Esophagus squamous epithelium (tissue), 5 donors: ENCODE data around the gene CCDC152. TPM values are rescaled to one million over a fixed set of nuclear protein-coding genes. Genes with fewer than 3 reads are reported as not detected.
A peak's percentile ranks its signal among the peaks of the same experiment; 100 is the strongest.

Source experiments
- DNase-seq: peaks from one replicate; lab custom pipeline; 2025; lab: John Stamatoyannopoulos, UW
- H3K27ac ChIP-seq, 4 donors: fragments of 200-600 bp; sonication (generic); one replicate each; pipeline ENCODE4 v1.5.1; 2016 to 2019; ENCODE audit warnings: mild to moderate bottlenecking in 1 of 4
- H3K27me3 ChIP-seq, 4 donors: fragments of 200-600 bp; sonication (generic); 1 replicate in 3 of 4; 2 replicates in 1 of 4; pipeline versions ENCODE4 v1.5.1 to v1.6.0; 2017 to 2021; ENCODE audit warnings: antibody characterized with exemption in 1 of 4
- H3K36me3 ChIP-seq, 3 donors: fragments of 200-600 bp; sonication (generic); one replicate each; pipeline ENCODE4 v1.5.1; 2016 to 2019
- H3K4me1 ChIP-seq, 3 donors: fragments of 200-600 bp; sonication (generic); one replicate each; pipeline ENCODE4 v1.5.1; 2017 to 2019
- H3K4me3 ChIP-seq, 4 donors: fragments of 200-600 bp; sonication (generic); 1 replicate in 3 of 4; 2 replicates in 1 of 4; pipeline ENCODE4 v1.5.1; 2016 to 2019; ENCODE audit warnings: mild to moderate bottlenecking in 2 of 4, moderate library complexity in 1 of 4
- H3K9me3 ChIP-seq, 3 donors: fragments of 200-600 bp; sonication (generic); one replicate each; pipeline ENCODE4 v1.5.1; 2016 to 2019
- CTCF ChIP-seq, 6 experiments: fragments of 450-650 bp in 4 of 6; fragments of 200-600 bp in 2 of 6; sonication (generic) in 2 of 6; IDR thresholded peaks; one replicate each; pipeline ENCODE4 v1.5.1; 2016 to 2019; ENCODE audit warnings: antibody characterized with exemption in 6 of 6, mild to moderate bottlenecking in 4 of 6, moderate library complexity in 4 of 6
- POLR2A ChIP-seq, 4 donors: fragments of 450-650 bp; IDR thresholded peaks; one replicate each; pipeline ENCODE4 v1.6.1; 2017; ENCODE audit warnings: antibody characterized with exemption in 4 of 4, mild to moderate bottlenecking in 4 of 4, moderate library complexity in 3 of 4
- WGBS, 2 donors: methylation state at CpG; one replicate each; pipeline ENCODE4 v1.1.5; 2018; 5-methylcytosine and 5-hydroxymethylcytosine counted together
- intact Hi-C: fragments of 100-400 bp; cut with DNase I; formaldehyde crosslinking; loops from one replicate; pipeline ENCODE4 v1.15.0; 2022
- total RNA-seq, 4 donors: library from RNA; depleted of rRNA; stranded (reverse); fragments of >200 nt; gene quantifications; one replicate each; pipeline ENCODE4 v1.1.0, GENCODE V29; 2016
- donor health status: DM: yes; HTN: yes; CAD: no.

CCDC152 gene
- total RNA-seq, 4 donors from 2014 or later = 0.08 to 0.44 (median 0.38) TPM

- Histone ChIP-seq H3K4me3 (no peak overlapping the region), H3K27ac (no peak overlapping the region), H3K9me3 (no peaks in the 10 kb centered on the region), H3K27me3 (no peaks in the 10 kb centered on the region), H3K4me1 (peaks cover 0 to 32% (median 15%) of the 10 kb centered on the region in 3 donors), H3K36me3 (no peaks in the 10 kb centered on the region)
- intact Hi-C loops = no loop called here
- WGBS, 2 donors = 69 to 87% methylated on average over 3 of the region's 3 CpGs
- no peak for DNase-seq
- TF ChIP-seq POLR2A (IDR thresholded peaks at IDR 0.05) (no peak), CTCF (IDR thresholded peaks at IDR 0.05) (no peak)
These were observed 81.0 kb downstream of the CCDC152 start for GRCh38 chr5:42837601-42838000.

GRCh38 chr5:42839196-42839595 lies 82.6 kb downstream of the CCDC152 start:
- no peaks in the 10 kb centered on the region for H3K9me3 ChIP-seq
- H3K4me1 ChIP-seq = peaks cover 0 to 27% (median 15%) of the 10 kb centered on the region in 3 donors
- WGBS, 2 donors = 71 to 86% methylated on average over 3 of the region's 3 CpGs
- no peaks in the 10 kb centered on the region for H3K36me3 ChIP-seq
- H3K4me3 ChIP-seq = no peak overlapping the region
- no peak overlapping the region for H3K27ac ChIP-seq
- TF ChIP-seq POLR2A (IDR thresholded peaks at IDR 0.05) = no peak
- no peak for TF ChIP-seq CTCF (IDR thresholded peaks at IDR 0.05)
- intact Hi-C loops = no loop called here
- no peaks in the 10 kb centered on the region for H3K27me3 ChIP-seq
- no peak for DNase-seq

- no peaks in the 10 kb centered on the region for H3K9me3 ChIP-seq
- peaks cover 0 to 19% (median 15%) of the 10 kb centered on the region in 3 donors for H3K4me1 ChIP-seq
- H3K36me3 ChIP-seq = no peaks in the 10 kb centered on the region
- H3K4me3 ChIP-seq = peak overlapping the region in 1 of 4 donors; percentile 14
- no peaks in the 10 kb centered on the region for H3K27me3 ChIP-seq
- H3K27ac ChIP-seq = peak overlapping the region; percentile 17 to 61 (median 40)
- intact Hi-C loops = no loop called here
- 8 to 13% methylated on average over 6 of the region's 6 CpGs for WGBS, 2 donors
- DNase-seq = no peak
- TF ChIP-seq CTCF (IDR thresholded peaks at IDR 0.05) = no peak
- no peak for TF ChIP-seq POLR2A (IDR thresholded peaks at IDR 0.05)
These were observed 83.7 kb downstream of the CCDC152 start for GRCh38 chr5:42840269-42840668.

- no peak overlapping the region for H3K4me3 ChIP-seq
- peak overlapping the region; percentile 17 to 61 (median 40) for H3K27ac ChIP-seq
- no peaks in the 10 kb centered on the region for H3K9me3 ChIP-seq
- no peaks in the 10 kb centered on the region for H3K27me3 ChIP-seq
- intact Hi-C loops = no loop called here
- peaks cover 0 to 19% (median 15%) of the 10 kb centered on the region in 3 donors for H3K4me1 ChIP-seq
- WGBS, 2 donors = 65 to 73% methylated on average over 5 of the region's 5 CpGs
- H3K36me3 ChIP-seq = no peaks in the 10 kb centered on the region
- TF ChIP-seq POLR2A (IDR thresholded peaks at IDR 0.05) (no peak), CTCF (IDR thresholded peaks at IDR 0.05) (no peak)
- DNase-seq = no peak
These were observed 84.4 kb downstream of the CCDC152 start for GRCh38 chr5:42840842-42841567.

- Histone ChIP-seq H3K27me3 (no peaks in the 10 kb centered on the region), H3K4me3 (no peak overlapping the region), H3K27ac (no peak overlapping the region), H3K36me3 (no peaks in the 10 kb centered on the region), H3K4me1 (peaks cover 0 to 19% (median 15%) of the 10 kb centered on the region in 3 donors), H3K9me3 (no peaks in the 10 kb centered on the region)
- intact Hi-C loops = no loop called here
- TF ChIP-seq POLR2A (IDR thresholded peaks at IDR 0.05) (no peak), CTCF (IDR thresholded peaks at IDR 0.05) (no peak)
- DNase-seq = no peak
- 67 to 70% methylated on average over 4 of the region's 4 CpGs for WGBS, 2 donors
These were observed 86.5 kb downstream of the CCDC152 start for GRCh38 chr5:42842921-42843641.
